Myocyte (in vitro differentiated cells): ENCODE measurements around the gene CD99. TPM values are rescaled to one million over a fixed set of nuclear protein-coding genes. Genes with fewer than 3 reads are reported as not detected.

ENCODE experiments used
- DNase-seq: peaks from one replicate; pipeline ENCODE4 v3.0.0-alpha.2; 2012; ENCODE audit warnings: low read depth
- polyA plus RNA-seq: library from polyadenylated mRNA; unstranded; fragments of >200 nt; gene quantifications from one replicate; pipeline ENCODE4 v1.2.1, GENCODE V29; 2012; ENCODE audit warnings: missing spikeins
- total RNA-seq: library from RNA; depleted of rRNA; stranded (reverse); fragments of >200 nt; gene quantifications from 2 replicates; pipeline ENCODE4 v1.2.3, GENCODE V29; 2014

Gene CD99, protein sequence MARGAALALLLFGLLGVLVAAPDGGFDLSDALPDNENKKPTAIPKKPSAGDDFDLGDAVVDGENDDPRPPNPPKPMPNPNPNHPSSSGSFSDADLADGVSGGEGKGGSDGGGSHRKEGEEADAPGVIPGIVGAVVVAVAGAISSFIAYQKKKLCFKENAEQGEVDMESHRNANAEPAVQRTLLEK
- 487 and 559 TPM in 2 replicates for total RNA-seq
- 736 TPM for polyA plus RNA-seq

DNA sequence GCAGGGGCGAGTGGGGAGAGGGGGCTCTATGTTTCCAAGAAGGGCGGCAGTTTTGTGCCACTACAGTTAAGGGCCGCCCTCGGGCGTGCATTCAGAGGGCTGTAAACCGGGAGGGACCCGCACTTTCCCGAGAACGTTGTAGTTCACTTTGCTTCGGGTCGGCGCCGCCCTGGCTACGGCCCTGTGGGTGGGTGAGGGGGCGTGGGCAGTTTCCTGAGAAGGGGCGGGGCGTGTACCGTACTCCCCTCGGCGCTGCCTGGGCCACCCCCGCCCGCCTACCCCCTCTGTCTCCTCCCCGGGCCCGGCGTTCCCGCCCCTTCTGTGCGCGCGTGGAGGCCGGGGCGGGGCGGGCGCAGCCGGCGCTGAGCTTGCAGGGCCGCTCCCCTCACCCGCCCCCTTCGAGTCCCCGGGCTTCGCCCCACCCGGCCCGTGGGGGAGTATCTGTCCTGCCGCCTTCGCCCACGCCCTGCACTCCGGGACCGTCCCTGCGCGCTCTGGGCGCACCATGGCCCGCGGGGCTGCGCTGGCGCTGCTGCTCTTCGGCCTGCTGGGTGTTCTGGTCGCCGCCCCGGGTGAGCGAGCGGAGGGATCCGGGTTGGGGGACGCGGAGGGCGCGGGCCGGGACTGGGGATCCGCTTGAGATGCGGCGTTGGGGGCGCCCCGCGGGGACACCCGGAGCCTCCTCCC is at the start of gene CD99:
CD99 (plus strand) TSS at position 440 of the 687 bp plus-strand sequence; CDS start at position 506, 66 bp downstream.
- DNase-seq = peak; percentile 93

DNA sequence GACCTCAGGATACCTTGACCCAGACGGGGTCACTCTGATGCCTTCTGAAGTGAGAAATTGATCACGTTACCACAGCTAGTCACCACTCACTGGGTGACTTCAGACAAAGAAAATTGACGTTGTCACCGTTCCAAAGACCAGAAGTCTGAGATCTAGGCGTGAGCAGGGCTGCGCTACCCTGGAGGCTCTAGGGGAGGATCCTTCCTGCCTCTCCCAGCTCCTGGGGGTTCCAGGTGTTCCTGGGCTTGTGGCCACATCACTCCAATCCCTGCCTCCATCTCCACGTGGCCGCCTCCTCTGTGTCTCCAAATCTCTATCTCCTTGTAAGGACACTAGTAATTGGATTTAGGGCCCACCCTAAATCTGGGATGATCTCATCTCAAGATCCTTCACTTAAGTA is 48.9 kb upstream of the CD99 start:
- DNase-seq = no peak

DNA sequence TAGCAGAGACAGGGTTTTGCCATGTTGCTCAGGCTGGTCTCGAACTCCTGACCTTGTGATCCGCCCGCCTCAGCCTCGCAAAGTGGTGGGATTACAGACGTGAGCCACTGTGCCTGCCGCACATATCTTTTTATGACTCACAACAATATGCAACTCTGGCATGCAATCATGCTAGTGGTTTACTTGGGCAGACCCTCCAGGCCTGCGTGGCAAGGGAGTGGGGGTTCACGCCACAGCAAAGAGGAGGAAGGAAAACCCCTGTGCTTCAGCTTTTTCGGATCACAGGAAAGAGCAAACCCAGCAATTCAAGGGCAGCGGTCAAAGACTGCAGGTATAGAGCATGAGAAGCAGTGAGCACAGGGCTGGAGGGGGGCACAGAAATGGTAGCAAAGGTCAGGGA is 48.3 kb upstream of the CD99 start:
- DNase-seq = no peak

DNA sequence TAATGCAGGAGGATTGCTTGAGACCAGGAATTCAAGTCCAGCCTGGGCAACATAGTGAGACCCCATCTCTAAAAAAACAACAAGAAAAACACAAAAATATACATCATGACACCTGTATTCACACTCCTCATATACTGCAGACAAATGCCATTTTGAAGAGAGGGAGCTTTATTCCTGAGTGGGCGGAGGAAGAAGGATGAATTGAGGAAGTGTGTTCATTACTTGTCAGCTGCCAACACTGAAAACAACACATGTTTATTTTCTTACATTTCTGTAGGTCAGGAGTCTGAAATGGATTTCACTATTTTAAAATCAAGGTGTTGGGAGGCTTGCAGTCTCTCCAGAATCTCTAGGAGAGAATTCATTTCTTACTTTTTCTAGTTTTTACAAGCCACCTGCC is 47.2 kb upstream of the CD99 start:
- DNase-seq = no peak

DNA sequence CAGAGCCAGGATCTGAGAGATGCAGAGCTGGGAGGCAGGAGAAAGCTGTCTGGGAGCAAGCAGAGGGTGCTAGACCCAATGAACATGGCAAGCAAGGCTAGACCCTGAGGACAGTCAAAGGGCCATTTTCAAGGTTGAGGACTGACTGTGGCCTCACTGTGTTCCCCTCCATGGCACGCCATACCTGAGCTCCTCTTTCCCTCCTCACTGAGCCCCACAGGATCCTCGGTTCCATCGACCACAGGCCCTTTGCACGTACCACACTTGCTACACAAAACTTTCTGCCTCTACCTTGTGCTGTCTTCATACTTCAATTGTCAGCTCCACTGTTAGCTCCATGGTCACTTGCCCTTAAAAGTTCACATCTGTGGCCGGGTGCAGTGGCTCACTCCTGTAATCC is 45.5 kb upstream of the CD99 start:
- no peak for DNase-seq

DNA sequence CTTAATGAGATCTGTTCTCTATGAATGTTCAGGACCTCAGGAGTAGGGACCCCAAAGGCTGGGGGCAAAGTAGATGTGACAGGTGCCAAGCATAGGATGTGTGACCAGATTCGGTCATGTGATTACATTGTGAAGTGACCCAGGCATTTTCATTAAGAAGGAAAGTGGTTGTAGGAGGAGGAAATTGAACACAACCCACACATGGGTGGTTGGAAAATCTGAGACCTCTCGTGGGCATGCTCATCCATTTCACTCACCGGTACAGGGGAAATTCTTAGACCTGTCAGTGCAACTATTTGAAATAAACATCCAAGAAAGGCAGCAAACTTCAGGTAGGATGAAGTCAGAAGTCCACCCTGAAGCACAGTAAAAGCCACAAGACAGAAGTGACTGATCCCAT is 43.5 kb upstream of the CD99 start:
- DNase-seq = no peak

DNA sequence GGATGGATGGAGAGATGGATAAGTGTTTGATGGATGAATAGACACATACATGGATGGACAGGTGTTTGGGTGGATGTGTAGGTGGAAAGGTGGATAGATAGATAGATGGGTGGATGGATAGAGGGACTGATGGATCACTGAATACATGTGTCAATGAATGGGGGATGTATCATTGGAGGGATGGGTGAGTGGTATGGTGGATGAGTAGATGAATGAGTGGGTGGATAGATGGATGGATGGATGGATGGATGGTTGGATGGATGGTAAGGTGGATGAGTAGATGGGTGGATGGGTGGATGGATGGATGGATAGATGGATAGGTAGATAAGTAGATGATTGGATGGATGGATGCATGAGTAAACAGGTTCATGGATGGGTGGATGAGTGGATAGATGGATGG is 41.1 kb upstream of the CD99 start:
- DNase-seq = no peak

DNA sequence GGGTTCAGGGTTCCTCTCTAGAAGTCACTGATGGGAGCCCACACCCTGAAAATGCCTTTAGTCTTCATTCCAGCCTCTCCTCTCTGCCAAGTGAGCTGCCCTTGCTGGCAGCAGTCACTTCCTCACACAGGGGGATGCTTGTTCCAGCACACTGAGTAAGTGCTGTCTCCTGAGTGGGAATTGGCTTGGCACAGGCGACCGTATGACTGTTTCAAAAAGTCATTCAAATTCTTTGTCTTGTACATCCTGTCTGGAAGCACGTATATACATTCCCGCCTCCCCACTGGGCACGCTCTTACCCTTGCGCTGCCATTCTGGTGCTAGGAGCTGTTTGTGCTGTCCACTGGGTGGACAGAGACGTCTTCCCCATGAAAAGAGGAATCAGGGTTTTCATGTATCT is 40.2 kb upstream of the CD99 start:
- DNase-seq = no peak

DNA sequence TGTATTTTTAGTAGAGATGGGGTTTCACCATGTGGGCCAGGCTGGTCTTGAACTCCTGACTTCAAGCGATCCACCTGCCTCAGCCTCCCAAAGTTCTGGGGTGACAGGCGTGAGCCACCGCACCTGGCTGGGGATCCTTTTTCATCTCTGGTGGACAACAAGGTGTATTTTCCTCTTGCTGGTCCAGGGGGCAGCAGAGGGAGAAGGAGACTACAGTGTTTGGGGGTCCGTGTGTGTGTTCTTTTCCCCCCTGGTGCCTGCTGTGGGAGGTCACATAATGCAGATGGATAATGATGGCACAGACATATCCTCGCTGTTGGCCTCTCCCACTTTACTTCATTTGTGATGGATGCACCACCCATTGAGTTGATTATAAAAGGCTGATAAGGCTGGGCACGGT is 39.0 kb upstream of the CD99 start:
- DNase-seq = no peak

DNA sequence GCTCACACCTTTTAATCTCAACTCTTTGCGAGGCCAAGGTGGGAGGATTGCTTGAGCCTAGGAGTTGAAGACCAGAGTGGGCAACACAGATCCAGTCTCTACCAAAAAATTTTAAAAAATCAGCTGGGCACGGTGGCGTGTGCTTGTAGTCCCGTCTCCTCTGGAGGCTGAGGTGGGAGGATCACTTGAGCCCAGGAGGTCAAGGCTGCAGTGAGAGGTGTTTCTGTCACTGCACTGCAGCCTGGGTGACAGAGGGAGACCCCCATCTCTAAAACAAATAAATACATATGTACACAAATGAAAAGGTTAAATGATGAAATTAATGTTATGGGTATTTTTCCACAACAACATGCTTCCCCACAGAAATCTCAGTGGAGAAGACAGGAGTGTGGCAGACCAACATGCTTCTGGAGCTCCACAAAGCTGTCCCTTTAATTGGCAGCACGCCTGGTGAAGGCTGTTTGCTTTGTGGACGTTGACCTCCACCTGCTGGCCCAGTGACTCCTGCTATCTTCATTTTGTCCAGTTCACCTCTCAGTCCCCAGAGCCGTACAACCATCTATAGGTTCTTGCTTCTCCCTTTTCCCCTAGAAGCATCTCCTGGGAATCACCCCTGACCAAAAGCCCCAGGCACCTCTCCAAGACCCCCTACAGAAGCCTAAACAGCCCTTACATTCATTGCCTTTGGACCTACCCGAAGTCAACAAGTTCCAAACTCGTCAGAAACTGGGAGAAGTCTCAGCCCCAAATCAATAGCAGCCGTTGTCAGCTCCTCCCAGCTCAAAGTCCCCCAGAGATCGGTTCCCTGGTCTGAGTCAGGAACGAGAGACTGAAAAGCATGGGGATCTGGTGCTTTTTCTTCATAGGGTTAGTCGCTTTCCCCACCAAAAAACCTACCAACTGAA is 36.4 kb upstream of the CD99 start:
- DNase-seq = no peak

DNA sequence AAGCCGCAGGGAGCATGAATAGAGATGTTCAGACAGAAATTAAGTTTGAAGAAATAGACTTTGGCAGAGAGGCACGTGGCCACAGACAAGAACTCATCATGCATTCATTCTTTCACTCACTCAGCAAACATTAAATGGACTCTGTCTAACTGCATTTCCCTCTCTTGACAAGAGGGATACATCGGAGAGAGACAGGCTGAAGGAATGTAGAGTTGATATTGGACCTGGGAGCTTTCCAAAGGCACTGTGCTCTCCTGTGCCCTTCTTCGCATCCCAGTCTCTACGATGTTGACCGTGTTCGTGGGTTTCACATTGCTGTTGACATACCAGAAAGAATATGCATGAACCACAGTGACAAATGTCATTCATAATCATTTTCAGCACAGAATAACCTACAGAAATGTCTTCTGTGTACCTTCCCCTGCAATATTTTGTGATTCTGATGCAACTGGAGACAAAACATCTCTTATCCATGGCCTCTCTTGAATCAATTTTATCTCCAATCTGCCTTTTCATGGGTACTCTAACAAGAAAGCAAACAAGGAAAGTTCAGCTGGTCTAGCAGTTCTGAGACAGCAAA is 34.7 kb upstream of the CD99 start:
- no peak for DNase-seq

DNA sequence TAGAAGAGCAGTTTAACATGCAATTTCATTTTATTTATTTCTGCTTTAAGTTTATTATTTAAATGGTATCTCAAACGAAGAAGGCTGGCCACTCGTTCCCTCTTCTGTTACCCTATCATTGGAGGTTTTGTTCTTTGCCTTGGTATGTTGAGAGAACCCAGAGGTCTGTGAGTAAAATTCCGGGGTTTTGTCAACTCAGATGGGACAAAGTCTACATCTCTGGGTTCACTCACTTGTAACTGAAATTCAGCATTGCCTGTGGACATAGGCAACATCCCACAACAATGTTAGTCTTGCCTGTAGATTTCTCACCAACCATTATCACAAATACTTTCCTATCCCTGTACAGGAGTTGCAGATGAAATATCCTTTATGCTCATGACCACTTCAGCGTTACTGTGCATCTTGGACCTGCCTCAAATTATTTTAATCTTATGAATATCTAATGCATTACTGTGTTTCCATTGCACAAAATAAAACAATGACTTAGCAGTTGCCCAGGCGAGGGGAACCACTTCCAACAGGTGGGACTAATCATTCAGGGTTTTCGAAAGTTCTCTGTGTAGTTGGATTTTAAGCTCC is 33.5 kb upstream of the CD99 start:
- DNase-seq = no peak

DNA sequence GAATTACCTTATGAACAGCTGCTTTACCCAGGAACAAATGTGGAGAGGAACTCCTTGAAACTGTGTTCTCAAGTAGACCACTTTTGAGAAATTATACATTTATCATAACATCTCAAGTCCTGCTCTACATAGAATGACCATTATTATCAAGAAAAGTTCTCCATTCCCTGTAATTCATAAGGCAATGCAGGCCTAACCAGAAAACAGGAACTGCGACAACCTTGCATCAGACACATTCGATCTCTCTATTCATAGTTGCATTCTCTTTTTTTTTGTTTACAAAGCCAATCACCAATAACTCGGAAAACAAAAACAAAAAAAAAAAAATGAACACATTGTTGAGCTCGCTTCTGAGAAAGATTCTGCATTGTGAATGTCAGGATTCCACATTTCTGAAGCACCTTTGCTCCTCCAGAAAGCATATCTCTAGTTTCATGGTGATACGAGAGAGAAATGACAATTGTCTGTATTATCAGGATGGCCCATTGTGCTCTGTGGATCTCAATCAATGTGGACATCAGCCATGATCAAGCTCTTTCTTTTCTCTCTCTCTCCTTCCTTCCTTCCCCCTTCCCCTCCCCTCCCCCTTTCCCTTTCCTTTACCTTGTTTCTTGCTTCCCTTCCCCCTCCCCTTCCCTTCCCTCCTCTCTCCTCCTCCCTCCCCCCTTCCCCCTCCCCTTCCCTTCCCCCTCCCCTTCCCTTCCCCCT is 32.4 kb upstream of the CD99 start:
- no peak for DNase-seq

DNA sequence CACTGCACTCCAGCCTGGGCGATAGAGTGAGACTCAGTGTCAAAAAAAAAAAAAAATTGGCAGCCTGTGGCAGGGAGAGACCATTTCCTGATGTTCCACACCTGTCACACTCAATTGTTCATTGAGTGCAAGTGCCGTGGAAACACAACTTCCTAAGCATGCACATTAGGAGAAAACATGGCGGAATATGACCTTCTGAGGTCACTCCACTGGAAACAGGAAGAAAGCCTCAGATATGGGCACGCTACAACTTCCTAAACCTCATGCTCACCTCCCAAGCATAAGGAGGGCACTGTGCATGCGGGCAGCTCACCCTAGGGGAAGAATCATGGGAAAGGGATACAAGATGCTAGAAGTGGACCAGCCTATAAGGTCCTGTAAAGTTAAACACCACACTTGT is 28.5 kb upstream of the CD99 start:
- no peak for DNase-seq

DNA sequence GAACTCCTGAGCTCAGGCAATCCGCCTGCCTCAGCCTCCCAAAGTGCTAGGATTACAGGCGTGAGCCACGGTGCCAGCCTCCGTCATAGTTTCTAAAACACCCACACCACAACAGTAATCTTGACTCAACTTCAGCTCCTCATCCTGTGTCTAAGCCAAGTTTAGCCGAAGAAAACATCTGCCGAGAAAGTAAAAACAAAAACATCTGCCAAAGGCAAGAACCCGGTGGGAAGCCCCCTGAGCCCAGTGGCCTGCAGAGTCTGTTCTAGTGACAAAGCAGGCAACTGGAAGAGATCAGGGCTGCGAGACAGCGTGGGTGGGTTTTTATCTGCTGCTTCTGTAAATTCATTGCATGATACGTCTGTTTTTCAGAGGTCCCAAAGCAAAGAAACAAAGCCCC is 26.6 kb upstream of the CD99 start:
- peak; percentile 48 for DNase-seq

DNA sequence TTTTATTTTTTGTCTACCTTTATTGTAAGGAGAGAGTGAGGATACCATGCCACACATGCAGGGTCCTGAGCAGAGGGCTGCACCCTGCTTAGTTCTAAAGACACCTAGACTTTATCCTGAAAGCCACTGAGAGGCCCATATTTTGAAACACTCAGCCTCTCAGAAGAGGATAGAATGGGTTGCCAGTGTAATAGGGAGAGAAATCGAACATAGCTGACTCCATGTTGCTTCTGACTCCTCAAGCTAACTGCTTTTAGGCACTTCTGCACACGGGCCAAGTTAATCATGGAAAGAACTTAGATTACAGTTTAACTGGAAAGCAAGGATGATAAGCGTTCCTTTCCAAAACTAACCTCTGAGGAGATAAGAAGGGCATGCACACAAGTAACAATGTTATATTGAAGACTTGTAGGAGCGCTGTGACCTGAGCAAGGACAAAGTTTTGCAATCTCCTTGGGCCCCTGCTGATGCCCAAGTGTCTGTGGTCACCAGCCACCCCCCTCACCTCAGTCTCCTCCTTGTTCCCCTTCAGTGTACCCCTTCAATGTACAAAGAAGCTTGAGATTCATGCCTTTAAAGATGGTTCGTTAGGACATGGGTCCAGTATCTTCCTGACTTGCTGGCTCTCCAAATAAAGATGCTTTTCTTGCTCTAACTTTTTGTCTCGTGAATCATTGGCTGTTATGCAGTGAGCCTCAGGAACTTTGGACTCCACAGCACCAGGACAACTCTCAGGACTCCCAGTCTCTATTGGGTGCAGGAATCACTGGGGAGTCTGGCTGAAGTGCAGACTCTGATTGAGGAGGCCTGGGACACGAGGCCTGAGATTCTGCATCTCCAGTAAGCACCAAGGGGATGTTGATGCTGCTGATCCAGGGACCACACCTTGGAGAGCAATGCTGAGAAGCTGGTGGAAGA is 25.4 kb upstream of the CD99 start:
- DNase-seq = no peak

DNA sequence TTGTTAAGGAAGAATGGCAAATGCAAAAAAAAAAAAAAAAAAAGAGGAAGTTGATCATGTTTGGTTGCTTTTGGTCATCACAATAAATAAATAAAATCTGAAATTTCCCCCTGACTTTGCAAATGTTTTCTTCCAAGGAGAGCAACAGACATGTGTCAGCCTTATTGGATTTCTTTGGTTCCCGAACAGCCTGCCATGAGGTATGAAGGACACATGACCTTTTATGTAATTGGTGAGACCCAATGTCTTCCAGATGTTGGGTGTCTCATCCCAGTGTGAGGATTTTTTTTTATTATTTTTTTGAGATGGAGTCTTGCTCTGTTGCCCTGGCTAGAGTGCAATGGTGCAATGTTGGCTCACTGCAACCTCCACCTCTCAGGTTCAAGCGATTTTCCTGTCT is 24.6 kb upstream of the CD99 start:
- DNase-seq = no peak

DNA sequence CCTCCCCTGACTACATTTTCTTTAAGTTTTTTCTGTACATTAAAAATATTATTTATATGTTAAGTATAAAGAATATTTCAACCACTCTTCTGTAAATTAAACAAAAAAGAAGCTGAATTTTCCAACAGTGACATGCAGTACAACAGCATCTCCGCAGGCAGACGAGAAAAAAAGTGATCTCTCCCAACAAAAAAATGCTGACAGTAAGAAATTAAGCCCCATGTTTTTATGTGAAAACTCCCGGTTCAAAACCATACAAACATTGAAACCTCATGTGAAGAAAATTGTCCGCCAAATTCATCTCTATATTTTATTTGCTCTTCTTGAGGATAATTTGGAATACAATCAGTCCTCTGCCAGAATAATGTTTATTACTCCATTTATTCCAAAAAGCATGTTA is 20.1 kb upstream of the CD99 start:
- no peak for DNase-seq

DNA sequence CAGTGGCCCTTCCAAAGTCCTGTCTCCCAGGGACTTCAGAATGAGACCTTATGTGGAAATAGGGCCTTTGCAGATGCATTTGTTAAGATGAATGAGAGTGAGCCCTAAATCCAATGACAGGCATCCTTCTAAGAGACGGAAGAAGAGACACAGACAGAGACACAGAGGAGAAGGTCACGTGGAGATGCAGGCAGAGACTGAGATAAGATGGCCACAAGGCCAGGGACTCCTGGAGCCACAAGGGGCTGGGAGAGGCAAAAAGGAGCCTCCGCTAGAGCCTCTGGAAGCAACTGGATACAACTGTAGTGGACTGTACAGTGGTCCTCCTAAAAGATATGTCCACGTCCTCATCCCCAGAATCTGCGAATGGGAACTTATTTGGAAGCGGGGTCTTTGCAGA is 19.0 kb upstream of the CD99 start:
- DNase-seq = no peak

DNA sequence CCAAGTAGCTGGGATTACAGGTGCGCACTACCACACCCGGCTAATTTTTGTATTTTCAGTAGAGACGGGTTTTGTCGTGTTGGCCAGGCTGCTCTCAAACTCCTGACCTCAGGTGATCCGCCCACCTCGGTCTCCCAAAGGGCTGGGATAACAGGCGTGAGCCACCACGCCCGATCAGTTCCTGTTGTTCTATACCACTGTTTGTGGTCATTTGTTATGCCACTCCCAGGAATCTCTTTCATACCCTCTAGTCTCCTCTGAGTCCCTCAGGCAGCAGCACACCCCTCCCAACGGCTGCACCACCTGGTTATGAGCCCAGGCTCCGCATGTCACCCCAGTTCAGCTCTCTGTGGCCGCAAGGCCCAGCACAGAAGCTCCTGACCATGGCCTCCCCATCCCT is 17.5 kb upstream of the CD99 start:
- no peak for DNase-seq
